CD1c-positive myeloid dendritic cell (primary cell): ENCODE measurements around the gene PTH1R.

Experiments used
- DNase-seq: peaks from one replicate; pipeline ENCODE4 v3.0.0-alpha.2; 2016; ENCODE audit errors: extremely low spot score

Gene PTH1R

DNA sequence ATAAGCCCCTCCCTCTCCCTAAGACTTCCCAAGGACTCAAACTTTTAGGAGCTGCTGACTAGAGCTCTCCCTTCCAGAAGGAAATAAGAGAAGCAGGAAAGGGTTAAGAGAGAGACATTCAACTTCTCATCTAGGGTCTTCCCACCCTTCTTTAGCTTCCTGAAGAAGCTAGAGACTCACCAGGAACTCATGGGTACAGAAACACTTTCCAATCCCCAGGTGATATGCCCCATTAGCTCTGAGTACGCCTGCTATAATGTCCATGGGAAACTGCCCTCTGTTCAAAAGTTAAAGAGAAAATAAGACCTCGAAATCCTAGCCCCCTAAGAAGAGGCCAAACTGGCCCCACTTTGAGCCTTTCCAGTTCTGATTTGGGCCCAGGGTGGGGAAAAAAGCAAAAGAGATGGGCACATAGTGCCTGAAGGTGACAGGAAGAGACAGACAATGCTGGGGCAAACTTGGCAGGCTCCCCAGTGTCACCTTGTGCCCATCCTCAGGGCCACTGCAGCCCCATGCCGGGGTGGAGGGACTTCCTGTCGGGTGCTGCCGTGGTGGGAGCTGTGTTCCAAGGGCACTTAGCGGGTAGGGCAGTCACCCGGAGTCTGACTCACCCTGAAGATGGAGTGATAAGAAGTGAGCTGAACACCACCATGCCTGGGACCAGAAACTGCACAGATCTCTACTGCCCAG, 69.5 kb downstream of the PTH1R start:
- no peak for DNase-seq

DNA sequence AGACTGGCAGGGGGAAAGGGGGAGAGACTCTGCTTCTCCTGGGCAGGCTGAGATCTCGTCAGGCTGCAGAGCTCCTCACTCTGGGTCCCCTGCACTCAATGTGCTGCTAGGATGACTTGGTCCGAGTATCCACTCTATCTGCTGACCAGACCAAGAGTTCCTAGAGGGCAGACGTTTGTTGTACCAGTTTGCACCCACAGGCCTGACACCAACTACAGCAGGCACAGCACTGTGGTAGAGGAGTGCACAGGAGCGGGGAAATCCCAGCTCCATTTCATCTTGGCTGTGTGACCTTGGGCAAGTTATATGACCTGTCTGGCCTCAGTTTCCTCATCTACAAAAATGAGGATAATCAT, 70.0 kb downstream of the PTH1R start:
- no peak for DNase-seq

DNA sequence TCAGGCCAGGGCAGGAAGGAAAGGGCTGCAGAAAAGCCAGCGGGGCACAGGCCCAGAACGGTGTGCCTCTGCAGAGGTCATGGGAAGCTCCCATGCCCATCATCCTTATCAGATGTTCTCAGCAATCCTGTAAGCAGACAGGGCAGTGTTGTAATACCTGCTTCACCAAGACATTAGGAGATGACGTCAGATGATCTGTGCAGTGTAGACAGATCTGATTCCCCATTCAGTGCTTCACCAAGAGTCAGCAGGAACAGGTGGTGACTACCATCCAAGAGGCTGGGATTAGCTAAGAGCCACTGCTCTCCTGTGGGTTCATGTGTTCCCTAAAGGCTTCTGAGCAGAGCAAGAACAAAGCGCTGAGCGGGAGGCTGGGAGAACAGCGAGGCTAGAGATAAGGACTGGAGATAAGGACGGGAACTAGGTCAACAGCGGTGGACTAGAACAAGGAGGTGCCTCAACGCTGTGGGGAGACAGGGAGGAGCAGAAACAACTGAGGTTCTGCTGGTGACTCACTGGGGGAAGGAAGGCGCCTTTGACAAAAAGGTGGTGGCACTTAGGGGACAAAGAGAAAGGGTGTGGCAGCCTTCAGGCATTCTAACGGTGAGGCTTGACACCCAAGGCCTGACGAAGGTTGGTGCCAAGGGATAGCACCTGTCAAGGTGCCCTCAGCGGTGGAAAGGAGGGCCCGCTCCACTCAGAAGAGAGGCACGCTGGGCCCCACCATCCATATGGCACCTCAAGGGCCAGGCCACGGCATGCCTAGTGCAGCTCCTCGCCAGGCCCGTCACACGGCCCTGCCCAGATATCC, 70.7 kb downstream of the PTH1R start:
- peak; percentile 76 for DNase-seq

DNA sequence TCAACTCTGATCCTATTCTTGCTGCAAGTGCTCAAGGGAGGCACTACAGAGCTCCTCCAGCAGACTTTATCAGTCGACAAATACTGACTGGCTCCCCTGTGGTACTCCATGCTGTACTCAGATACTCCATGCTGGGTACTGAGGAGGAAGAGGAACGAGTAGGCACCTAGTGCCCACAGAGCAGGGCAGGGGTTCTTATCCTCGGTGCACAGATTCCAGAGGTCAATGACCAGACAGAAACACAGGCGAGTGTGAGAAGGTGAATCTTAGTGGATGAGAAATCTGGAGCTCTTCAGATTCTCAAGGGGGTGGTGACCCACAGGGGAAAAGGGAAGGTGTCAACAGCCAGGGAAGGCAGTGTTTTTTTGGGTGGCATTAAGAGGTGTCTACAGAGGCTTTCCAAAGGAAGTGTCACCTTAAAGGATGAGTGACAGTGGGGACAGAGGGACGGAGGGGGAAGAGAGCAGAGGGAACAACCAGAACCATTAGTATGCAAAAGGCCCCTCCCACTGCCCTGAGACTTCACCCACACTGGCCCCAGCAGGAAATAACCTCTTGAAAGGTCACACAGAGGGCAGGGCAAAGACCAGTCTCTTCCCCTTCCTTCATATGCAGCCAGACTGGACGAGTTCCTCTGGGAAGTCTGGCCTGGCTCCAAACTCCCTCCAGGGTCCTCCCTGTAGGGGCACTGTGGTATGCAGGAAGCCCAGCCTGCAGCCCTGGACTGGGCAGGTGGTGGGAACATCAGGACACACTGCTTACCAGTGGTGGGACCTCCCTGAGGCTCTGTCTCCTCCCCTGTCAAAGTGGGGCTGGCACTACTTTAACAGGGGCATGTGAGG, 71.5 kb downstream of the PTH1R start:
- peak; percentile 87 for DNase-seq

DNA sequence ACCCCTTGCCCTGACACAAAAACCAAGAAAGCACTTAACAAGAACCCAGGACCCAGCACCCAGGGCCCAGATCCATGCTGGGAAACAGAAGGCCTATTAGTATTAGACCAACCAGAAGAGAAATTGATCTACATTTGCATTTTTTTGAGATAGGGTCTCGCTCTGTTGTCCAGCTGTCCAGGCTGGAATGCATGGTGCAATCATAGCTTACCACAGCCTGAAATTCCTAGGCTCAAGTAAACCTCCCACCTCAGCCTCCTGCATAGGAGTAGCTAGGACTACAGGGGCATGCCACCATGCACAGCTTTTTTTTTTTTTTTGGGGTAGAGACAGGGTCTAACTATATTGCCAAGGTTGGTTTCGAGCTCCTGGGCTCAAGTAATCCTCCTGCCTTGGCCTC, 72.7 kb downstream of the PTH1R start:
- no peak for DNase-seq

DNA sequence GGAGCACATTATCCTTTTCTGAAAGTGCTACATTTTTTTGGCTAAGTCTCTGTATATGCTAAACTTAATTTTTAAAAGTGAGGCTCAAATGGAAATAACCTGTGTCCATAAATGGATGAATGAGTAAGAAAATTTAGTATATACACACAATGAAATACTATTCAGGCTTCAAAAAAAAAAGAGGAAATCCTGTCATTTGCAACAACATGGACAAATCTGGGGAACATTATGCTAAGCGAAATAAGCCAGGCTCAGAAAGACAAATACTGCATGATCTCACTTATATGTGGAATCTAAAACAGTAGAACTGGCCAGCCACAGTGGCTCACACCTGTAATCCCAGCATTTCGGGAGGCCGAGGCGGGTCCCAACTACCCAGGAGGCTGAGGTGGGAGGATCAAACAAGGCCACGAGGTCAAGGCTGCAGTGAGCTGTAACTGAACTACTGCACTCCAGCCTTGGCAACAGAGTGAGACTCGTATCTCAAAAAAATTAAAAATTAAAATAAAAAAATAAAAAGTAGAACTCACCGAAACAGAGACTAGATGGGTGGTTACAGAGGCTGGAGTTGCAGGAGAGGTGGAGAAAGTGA, 73.2 kb downstream of the PTH1R start:
- no peak for DNase-seq

DNA sequence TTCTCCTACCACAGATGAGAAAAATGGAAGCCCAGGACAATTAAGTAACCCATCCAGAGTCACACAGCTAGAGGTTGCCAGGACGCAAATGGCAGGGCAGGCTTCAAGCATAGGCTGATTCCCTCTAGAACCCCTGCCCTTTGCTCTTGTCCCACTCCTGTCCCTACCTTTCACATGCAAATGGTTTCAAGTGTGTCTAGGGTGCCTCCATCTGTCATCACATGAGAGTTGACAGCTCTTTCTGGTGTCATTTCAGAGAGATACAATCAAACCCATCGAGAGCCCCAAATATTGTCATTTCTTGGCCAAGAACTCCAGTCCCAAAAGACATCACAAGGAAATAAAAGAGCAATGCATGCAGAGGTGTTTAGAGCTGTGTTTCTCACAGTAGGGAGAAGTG, 75.3 kb downstream of the PTH1R start:
- DNase-seq: no peak
